Skin of body (tissue), 2 donors: ENCODE data around the gene GPANK1. TPM values are rescaled to one million over a fixed set of nuclear protein-coding genes. Genes with fewer than 3 reads are reported as not detected.
A peak's percentile ranks its signal among the peaks of the same experiment; 100 is the strongest.

Source experiments
- DNase-seq: peaks from one replicate; lab custom pipeline; 2025; lab: John Stamatoyannopoulos, UW
- total RNA-seq: library from RNA; depleted of rRNA; stranded (reverse); fragments of >200 nt; gene quantifications from one replicate; pipeline ENCODE4 v1.2.3, GENCODE V29; 2014

GPANK1 gene
- total RNA-seq, 1 donor from 2014 or later = 8.2 TPM

DNA sequence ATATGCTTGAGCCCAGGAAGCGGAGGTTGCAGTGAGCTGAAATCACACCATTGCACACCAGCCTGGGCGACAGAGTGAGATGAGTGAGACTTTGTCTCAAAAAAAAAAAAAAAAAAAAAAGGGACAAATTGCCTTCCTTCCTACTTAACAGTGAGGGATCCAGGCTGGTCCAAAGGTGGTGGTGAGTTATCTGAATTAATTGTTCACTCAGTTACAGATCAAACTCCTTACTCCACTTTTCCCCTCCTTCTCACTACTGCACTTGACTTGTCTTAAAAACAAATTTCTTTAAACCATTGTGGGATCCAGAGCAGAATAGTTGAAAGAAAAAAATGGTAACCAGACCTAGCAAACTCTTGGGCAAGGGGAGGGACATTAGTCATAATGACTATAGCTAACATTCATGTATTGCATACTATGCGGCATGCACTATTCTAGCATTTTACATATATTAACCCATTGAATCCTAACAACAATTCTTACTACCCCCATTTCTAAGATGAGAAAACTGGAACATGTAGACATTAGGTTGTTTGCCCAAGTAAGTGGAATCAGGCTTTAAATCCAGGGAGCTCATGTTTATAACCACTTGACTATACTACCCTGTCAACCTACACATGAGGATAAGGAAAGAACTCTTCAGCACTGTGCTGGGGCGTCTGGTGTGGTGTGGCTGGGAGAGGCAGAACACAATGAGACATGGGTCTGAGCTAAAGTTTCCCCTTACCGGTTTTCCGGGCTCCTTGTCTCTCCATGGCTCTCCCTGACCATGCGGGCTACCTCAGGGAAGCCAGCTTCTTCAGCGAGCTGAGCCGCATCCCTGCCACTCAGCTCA, 1.5 kb downstream of the GPANK1 start:
- DNase-seq = no peak

DNA sequence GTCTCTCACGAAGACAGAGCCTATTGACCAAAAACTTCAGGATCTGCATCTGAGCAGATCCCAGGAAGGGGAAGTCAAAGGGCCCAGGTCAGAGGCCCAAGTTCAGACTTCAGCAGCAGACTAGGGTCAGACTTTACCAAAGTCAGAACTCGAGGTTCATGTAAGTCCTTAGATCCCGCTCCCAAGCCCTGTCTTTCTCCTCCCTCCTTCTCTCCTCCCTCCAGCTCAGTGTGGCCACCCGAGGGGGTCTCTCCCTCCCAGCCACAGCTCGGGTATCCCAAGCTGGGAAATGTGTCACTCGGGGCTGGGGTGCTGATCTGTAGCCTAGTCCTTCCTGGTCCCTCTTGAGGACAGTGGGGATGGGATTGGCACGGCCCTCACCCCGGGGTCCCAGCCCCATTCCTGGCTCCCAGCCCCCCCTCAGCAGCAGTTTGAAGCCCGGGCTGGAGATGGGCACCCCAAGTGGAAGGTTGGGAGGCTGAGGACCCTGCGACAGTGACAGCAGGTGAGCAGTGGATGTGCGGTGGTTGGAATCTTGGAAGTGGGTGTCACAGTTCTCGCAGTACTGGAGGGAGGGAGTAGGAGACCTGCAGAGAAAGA, 2.6 kb downstream of the GPANK1 start:
- DNase-seq = no peak

DNA sequence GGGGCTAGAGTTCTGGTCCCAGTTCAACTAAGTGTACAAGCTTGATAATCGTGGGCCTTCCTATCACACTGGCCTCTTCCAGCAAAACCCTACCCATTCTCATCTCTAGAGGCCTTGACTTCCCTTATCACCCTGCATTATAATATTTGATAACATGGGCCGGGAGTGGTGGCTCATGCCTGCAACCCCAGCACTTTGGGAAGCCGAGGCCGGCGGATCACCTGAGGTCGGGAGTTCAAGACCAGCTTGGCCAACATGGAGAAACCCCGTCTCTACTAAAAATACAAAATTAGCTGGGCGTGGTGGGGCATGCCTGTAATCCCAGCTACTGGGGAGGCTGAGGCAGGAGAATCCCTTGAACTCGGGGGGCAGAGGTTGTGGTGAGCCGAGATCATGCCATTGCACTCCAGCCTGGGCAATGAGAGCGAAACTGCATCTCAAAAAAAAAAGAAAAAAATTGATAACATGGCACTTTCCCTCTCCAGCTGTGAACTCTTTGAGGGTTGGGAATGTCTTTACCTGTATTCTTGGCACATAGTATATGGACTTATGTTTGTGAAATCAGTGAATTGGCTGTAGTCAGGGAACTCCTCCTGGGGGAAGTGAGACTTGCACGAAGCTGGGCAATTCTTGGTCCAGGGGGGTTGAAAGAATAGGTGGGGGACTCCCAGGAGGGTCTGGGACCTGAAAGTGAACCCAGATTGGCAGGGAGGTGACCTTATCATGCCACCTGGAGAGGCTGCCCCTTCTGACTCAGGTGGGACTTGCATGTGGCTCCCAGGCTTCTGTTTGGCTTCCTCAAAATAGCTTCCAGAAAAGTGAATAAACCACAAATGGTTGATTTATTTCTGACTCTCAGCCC, 3.3 kb downstream of the GPANK1 start:
- no peak for DNase-seq

DNA sequence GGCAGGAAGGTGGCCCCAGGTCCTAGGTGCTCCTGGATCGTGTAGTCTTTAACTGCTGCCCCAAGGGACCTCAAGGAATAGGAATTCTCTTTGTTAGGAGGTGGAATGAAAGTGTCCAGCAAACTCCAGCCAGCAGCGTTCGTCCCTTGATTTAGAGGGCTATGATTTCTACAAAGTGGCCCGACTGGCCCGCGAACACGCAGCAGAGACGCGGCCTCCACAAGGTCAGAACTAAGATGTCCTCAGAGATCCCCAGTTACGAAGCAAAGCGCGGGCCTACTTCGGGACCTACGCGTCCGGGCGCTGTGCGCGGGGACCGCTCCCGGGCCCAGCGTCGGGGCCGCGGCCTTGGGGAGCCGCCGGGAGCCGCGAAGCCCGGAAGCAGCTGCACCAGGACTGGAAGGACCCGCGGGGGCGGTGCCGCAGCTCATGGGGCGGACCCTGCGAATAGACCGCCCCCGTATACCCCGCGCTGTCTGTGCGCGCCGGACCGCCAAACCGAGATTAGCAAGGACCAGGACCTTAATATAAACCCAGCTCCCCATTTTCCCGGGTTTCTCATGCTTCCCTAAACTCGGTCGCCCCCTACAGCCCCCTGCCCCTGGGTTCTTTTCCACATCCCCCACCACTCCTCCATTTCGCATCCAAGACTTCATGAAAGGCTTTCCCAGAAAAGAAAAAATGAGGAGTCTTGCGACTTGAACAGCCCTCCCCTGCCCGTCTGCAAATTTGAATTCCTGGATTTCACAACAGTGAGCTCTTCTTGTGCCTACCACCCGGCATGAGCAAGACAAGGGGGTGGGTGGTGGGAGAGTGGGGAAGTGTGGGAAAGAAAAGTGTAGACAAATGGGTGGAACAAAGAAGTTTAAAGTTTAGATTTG, 4.2 kb downstream of the GPANK1 start, which contains the start of gene C6orf47:
TSS of gene C6orf47 (minus strand) at position 398 of the 881 bp plus-strand sequence. CDS start 831 bp downstream, outside the sequence.
- DNase-seq = peak; percentile 75

DNA sequence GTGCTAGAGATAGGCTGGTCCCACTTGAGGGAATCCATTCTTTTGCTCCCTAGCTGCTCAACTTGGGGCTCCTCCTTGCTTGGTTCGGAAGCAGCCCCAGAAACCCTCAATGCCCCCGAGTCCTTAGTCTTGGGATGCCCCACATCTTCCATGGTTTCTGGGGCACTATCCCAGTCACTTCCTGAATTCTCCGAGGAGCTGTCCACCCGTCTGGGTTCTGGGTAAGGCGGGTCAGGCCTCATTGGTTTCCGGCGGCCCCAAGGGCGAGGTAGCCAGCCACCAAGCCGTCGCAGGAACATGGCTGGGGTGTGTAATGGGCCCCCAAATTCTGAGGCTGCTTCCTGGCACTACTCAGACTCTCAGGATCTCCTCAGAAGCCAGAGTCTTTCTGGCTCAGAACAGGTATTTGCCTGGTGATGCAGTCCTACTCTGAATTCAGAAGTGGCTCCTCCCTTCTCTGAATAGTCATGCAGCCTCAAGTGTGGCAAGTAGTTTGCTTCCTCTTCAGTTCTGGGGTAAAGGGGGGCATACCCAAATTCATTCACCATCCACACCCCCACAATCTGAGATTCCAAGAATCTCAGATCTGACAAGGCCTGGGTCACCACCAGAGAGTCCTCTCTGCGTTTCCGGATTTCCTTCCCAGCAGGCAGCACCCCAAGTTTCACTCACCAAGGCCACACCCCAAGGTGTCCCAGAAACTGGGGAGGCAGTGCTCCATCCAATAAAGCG, 5.0 kb downstream of the GPANK1 start:
- DNase-seq = no peak

DNA sequence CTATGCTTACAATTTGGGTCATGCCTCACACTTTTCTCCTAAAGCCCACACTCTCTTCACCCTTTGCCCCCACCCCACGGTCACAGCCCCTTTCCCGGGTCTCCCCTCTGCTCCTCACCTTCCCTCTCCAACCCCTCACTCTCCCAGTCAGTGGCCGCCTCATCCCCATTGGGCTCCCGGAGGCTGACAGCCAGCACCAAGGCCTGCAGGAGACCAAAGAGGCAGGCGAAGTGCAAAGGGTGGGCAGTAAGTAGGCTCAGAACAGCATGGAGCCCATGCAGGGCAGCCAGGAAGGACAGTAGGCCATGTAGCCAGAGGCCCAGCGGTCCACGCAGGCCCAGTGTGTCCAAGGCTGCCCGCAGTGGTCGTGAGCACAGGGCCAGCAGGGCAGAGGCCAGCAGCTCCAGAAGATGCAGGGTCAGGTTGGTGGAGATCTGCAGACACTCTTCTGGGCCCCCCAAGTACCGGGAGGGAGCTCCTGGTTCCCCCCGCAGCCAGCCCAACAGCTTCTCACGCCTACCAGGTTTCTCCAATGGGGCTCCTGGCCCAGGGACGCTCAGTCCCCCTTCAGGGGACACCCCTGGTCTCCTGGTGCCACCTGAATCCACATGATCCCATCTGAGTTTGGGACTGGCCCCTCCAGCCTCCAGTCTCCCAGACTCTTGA, 5.7 kb downstream of the GPANK1 start:
- no peak for DNase-seq

DNA sequence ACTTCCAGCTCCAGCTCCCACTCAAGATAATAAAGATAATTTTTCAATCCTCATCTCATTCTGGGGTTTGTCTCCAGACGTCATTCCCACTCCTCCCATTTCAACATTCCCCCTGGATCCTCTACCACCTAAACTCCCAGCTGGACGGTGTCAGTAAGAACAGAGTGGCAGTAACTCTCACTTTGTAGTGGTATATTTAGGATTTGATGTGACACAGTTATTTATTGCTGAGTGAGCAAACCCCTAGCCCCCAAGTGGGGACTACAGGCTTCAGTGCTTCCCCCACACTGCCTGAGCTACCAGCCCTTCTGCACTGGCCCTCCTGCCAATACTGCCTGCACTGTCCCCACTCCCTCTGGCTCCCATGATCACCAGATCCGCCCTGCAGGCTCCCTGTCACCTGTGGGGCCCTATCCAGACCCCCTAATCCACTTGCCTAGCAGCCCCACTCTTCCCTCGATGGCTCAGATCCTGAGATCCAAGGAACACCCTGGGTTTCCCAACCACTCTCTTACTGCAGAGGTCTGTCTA, 6.6 kb downstream of the GPANK1 start:
- no peak for DNase-seq

DNA sequence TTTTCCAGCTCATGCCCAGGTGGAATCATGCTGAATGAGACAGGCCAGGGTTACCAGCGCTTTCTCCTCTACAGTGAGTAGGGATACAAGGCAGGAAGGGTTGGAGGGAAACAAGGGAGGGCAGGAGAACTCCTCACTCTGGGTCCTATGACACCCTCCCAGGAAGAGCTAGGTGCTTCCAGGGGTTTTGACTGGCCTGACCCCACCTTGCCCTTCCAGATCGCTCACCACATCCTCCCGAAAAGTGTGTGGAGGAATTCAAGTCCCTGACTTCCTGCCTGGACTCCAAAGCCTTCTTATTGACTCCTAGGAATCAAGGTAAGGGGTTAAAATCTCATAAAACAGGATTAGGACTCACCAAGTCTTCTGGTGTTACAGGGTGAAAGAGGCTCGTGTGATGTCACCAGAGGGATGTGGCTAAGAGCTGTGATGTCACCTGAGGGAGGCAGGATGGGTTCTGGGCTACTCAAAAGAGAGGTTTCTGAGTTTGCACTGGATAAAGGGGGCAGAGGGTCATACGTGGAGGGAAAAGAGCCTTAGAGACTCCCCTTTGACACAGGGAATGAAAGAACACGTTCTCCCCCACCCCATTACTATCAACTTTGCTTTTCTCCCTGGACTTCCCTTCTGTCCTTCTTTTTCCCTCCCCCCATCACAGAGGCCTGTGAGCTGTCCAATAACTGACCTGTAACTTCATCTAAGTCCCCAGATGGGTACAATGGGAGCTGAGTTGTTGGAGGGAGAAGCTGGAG, 7.2 kb downstream of the GPANK1 start:
- DNase-seq = no peak

DNA sequence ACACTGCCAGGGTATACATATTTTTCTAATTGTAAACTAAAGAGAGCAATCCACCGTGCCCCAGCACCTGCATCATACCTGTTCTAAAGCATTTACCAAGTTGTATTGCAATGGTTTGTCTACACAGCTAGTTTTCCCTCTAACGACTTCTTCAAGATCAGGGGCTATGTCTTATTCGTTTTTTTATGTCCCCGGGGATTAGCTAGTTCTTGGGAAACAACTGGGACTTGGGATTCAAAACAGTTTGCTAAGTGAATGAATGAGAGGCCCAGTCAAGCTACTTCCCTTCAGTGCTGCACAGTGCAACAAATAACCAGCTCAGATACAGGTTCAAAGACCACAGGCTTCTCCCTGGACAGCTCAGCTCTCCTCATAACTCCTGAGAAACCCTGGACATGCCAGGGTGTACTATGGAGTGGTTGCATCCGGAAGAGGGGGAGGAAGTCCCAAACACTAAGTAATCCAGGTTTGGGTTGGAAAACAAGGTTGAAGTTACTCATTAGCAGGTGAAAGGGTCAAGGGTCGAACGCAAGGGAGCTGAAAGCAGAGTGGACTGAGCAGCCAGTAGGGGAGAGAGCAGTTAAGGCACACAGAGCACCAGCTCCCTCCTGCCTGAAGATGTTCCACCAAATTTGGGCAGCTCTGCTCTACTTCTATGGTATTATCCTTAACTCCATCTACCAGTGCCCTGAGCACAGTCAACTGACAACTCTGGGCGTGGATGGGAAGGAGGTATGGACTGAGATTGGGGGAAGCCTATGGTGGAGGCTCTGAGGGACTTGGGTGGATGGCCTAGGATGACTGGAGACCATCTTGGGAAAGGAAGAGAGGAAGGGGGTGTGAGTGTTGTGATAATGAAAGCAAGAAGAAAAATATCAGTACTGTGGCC, 9.2 kb downstream of the GPANK1 start, which contains the start of gene APOM:
TSS of gene APOM (plus strand) at position 546 of the 889 bp plus-strand sequence. CDS start at position 619, 73 bp downstream.
- DNase-seq = no peak

DNA sequence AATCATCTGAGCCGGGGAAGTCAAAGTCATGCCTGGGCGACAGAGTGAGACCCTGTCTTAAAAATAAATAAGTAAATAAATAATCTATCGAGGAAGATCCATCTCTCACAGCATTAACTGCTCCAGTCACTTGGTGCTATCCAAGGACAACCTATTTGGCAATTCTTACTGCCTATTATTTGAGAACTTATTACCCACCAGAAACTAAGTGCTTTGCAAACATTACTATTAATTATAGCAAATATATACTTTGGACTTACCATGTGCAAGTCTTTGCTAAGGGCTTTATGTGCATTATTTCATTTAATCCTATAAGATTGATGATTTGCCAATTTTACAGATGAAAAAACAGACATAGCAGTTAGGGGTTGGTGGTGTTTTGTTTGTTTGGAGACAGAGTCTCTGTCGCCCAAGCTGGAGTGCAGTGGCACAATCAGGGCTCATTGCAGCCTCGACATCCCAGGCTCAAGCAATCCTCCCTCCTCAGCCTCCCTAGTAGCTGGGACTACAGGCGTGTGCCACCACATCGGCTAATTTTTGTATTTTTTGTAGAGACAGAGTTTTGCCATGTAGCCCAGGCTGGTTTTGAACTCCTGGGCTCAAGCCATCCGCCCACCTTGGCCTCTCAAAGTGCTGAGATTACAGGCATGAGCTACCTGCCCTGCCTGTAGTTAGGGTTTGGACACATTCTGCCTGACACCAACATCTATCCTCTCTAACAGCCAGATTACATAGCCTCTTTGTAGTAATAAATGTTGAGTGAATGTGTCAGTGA, 10.0 kb downstream of the GPANK1 start:
- DNase-seq = no peak

DNA sequence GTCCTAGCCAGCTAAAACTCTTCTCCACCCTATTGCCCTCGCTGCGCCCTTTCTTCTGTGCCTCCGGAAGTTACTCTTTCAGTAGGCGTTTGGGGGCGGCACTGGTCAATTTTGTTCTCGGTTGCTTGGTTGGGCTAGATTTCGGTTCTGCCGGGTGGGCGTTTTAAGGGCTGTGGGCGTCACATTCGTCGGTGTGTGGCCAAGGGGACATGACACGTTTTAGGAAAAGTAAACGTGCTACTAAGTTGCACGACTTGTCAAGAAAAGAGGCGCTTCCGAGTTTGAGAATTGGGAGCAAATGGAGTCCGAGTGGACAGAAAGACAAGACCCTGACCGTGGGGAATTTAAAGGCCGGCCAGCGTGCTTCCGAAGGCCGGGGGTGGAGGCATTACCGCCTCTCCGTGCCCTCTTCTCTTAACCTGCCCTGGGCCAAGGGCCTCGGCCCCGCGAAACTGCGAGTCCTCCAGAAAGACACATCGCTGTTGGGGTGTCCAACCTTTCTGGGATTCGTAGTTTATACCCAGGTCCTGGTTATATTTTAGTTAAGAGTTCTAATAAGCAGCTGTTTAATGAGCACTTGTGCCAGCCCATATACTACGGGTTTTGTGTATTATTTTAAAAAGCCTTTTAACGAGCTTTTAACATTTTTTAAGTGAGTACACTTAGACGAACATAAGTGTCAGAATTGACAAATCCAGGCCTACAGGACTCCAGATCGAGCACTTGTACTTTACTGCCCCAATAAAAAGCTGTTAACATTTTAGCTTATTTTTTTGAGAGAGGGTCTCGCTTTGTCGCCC, 11.7 kb downstream of the GPANK1 start:
- no peak for DNase-seq

DNA sequence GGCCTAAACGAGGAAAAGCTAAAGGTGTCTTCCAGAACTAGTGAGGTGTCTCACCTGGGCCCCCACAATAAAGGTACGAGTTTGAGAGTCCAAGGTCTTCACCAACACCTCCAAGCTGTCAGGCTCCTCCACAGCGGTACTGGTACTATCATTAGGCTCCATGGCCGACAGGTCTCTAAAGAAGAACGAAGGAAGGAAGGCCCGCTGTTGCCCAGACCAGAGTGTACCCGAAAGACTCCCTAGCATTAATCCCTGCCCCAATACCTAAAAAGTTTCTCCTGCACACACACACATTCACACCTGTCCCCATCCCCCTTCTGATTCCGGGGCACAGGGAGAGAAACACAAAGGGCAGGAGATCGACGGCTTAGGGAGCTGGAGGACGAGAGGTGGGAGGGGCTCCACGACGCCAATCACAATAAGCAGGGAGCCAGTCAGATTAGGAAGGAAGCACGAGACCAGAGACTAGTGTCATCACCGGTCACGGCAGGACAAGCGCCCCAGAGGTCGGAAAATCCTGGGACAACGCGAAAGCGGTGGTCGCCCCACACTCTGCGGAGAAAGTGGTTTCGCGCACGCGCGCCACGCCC, 13.1 kb downstream of the GPANK1 start:
- DNase-seq = no peak

DNA sequence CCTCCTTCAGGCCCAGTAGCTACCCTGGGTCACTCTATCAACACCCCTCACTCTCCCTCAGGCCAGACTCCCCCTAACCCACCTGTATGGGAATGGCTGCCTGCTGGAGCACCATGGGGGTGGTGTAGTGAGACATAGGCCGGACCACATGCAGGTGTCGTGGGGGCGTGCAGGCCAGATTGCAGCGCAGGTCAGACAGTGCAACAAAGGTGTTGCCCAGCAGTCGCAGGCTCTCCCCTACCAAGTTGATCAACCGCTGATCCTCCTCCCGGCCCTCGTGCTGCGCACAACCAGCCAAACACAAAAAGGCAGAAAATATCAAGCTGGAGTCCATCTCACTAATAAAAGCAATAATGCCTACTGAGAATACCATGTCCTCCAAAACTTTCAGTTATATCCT, 19.5 kb downstream of the GPANK1 start:
- DNase-seq = no peak

DNA sequence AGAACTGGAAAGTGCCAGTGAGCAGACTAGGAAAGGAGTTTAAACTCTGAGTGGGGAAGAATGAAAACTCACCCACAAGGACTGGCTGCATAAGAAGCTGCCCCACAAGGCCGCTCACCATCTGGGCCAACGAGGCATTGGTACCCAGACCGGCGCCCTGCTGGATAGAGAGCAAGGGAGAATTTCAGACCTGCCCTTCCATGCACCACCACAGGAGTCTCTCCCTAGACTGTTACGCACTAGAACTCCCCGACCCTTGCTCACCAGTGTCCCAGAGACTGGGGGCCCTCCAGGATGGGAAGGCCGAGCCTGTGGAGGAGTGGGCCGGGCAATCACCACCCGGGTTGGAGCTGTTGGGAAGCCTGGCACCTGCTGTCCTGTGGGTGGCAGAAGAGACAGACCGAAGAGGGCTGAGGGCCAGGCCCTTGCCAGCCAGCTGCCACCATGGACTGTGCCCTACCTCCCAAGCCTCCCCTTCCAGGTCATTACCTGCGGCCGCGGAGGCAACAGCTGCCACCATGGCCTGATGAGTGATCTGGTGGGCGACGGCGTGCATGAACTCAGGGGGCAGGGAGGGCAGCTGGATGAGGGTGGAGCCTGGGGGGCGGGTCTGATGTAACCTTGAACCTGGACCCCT, 20.9 kb downstream of the GPANK1 start:
- no peak for DNase-seq
